ENCODE data around the gene PTPRJ. TPM values are rescaled to one million over a fixed set of nuclear protein-coding genes. Genes with fewer than 3 reads are reported as not detected.
"Not testable (repeated sequence)": the region's sequence is repeated elsewhere in the genome, so short reads cannot be mapped to it uniquely, and the experiment has no call there.

Gene PTPRJ
- total RNA-seq, 1 donor from 2014 or later = 6.3 TPM

GRCh38 chr11:48013269-48013901, 33.0 kb downstream of the PTPRJ start:
- H3K36me3 ChIP-seq (ENCODE audit: control insufficient read depth in 3 of 3, insufficient read depth in 3 of 3, low read length in 3 of 3) = no peaks in the 10 kb centered on the region
- H3K4me3 ChIP-seq (ENCODE audit: low read length in 3 of 3) = no peak overlapping the region
- no peaks in the 10 kb centered on the region for H3K9me3 ChIP-seq (ENCODE audit: control insufficient read depth in 3 of 3, low read length in 3 of 3)
- no peaks in the 10 kb centered on the region for H3K27me3 ChIP-seq (ENCODE audit: control insufficient read depth in 3 of 3, insufficient read depth in 3 of 3, low read length in 3 of 3)
- H3K9ac ChIP-seq (ENCODE audit: low read depth in 1 of 3, low read length in 3 of 3) = no peak overlapping the region
- no peak overlapping the region for H3K27ac ChIP-seq (ENCODE audit: low read depth, low read length)
- peaks cover 0 to 12% (median 7%) of the 10 kb centered on the region in 3 donors for H3K4me1 ChIP-seq (ENCODE audit: control insufficient read depth in 3 of 3, insufficient read depth in 3 of 3, low read length in 3 of 3)

DNA sequence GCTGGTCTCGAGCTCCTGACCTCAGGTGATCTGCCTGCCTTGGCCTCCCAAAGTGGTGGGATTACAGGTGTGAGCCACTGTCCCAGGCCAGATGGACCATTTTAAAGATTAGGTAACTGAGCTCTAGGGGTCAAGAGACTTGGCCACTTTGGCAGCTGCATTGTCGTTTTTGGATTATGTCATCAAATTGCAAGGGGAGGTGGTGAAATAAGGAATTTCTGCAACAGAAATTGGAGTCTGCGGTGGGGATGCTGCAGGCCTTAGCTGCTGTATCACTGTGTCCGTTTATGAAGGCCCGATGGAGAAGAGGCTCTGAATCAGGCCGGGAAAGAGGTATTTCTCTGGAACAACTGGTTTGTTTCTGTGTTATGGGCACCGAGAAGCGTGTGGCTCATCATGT, 34.6 kb downstream of the PTPRJ start:
- Histone ChIP-seq H3K9ac (ENCODE audit: low read depth in 1 of 3, low read length in 3 of 3) (no peak overlapping the region), H3K27me3 (ENCODE audit: control insufficient read depth in 3 of 3, insufficient read depth in 3 of 3, low read length in 3 of 3) (no peaks in the 10 kb centered on the region), H3K4me1 (ENCODE audit: control insufficient read depth in 3 of 3, insufficient read depth in 3 of 3, low read length in 3 of 3) (peaks cover 0 to 15% (median 7%) of the 10 kb centered on the region in 3 donors), H3K4me3 (ENCODE audit: low read length in 3 of 3) (no peak overlapping the region), H3K27ac (ENCODE audit: low read depth, low read length) (no peak overlapping the region), H3K9me3 (ENCODE audit: control insufficient read depth in 3 of 3, low read length in 3 of 3) (no peaks in the 10 kb centered on the region), H3K36me3 (ENCODE audit: control insufficient read depth in 3 of 3, insufficient read depth in 3 of 3, low read length in 3 of 3) (no peaks in the 10 kb centered on the region)

DNA sequence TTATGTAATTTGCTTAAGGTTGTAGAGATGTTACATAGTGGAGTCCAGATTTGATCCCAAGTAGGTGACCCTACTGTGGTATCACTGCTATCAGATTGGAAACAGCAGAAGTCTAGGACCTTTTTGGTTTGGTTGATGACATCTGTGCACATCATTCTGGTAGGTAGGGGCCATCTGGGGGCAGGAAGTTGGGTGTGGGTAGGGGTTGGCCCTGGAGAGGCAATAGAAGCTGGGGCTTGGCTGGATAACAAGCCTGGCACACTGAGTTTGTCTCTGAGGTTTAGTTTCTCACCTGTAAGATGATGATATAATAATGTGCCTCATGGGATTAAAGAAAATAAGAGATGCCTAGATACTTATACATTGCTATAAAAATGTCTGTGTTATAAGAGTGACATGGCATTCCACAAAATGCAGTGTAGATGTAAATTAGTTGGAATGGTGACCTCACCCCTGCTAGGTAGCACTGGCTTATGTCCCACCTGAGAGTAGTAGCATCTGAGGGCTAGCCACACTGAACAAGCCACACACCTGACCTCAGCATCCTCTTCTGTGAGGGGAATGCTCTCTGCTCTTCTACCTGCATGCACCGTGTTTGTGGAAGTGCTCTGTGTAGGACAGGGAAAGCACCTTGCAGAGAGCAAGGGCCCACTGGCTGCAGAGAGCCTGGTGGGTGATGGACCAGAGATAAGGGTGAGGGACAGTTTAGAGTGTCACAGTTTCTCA, 36.9 kb downstream of the PTPRJ start:
- Histone ChIP-seq H3K27ac (ENCODE audit: low read depth, low read length) (no peak overlapping the region), H3K9ac (ENCODE audit: low read depth in 1 of 3, low read length in 3 of 3) (no peak overlapping the region), H3K4me3 (ENCODE audit: low read length in 3 of 3) (no peak overlapping the region), H3K36me3 (ENCODE audit: control insufficient read depth in 3 of 3, insufficient read depth in 3 of 3, low read length in 3 of 3) (no peaks in the 10 kb centered on the region), H3K9me3 (ENCODE audit: control insufficient read depth in 3 of 3, low read length in 3 of 3) (no peaks in the 10 kb centered on the region), H3K4me1 (ENCODE audit: control insufficient read depth in 3 of 3, insufficient read depth in 3 of 3, low read length in 3 of 3) (peaks cover 0 to 15% (median 7%) of the 10 kb centered on the region in 3 donors), H3K27me3 (ENCODE audit: control insufficient read depth in 3 of 3, insufficient read depth in 3 of 3, low read length in 3 of 3) (no peaks in the 10 kb centered on the region)

DNA sequence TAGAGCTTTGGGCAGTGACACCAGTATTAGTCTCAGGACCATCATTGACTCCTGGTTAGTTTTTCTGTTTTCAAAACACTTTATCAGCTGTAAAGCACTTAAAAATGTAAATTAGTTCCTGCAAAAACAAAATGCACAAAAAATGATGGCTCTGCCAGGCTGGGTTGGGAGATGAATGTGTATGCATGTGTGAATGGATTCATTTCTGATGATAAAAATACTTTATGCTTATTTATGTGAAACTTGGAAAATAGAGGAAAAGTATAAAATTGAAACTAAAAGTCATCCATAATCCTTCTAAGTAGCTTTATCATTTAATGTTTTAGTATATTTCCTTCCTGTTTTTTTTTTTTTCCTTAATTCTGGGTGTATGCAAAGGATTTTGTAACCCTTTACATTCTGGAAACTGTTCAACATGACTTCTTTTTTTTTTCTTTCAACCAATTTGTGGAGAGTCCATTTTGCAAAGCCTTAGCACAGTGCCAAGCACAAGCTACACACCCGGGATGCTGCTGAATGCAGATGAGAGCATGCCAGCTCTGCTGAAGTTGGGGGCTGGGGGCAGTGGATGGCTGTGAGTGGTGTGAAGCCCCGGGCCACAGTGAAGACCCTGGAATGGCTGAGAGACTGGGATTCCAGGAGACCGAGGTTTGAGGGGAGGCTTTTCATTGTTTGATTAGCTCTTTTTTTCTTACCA, 37.6 kb downstream of the PTPRJ start:
- Histone ChIP-seq H3K9ac (ENCODE audit: low read depth in 1 of 3, low read length in 3 of 3) (no peak overlapping the region), H3K9me3 (ENCODE audit: control insufficient read depth in 3 of 3, low read length in 3 of 3) (no peaks in the 10 kb centered on the region), H3K27ac (ENCODE audit: low read depth, low read length) (no peak overlapping the region), H3K4me3 (ENCODE audit: low read length in 3 of 3) (no peak overlapping the region), H3K36me3 (ENCODE audit: control insufficient read depth in 3 of 3, insufficient read depth in 3 of 3, low read length in 3 of 3) (no peaks in the 10 kb centered on the region), H3K27me3 (ENCODE audit: control insufficient read depth in 3 of 3, insufficient read depth in 3 of 3, low read length in 3 of 3) (no peaks in the 10 kb centered on the region), H3K4me1 (ENCODE audit: control insufficient read depth in 3 of 3, insufficient read depth in 3 of 3, low read length in 3 of 3) (peaks cover 0 to 15% (median 7%) of the 10 kb centered on the region in 3 donors)

GRCh38 chr11:48018528-48019216, 38.3 kb downstream of the PTPRJ start:
- H3K9ac ChIP-seq (ENCODE audit: low read depth in 1 of 3, low read length in 3 of 3) = no peak overlapping the region
- H3K27ac ChIP-seq (ENCODE audit: low read depth, low read length) = no peak overlapping the region
- peaks cover 0 to 12% (median 1%) of the 10 kb centered on the region in 3 donors for H3K4me1 ChIP-seq (ENCODE audit: control insufficient read depth in 3 of 3, insufficient read depth in 3 of 3, low read length in 3 of 3)
- H3K27me3 ChIP-seq (ENCODE audit: control insufficient read depth in 3 of 3, insufficient read depth in 3 of 3, low read length in 3 of 3) = no peaks in the 10 kb centered on the region
- H3K9me3 ChIP-seq (ENCODE audit: control insufficient read depth in 3 of 3, low read length in 3 of 3) = no peaks in the 10 kb centered on the region
- H3K4me3 ChIP-seq (ENCODE audit: low read length in 3 of 3) = no peak overlapping the region
- no peaks in the 10 kb centered on the region for H3K36me3 ChIP-seq (ENCODE audit: control insufficient read depth in 3 of 3, insufficient read depth in 3 of 3, low read length in 3 of 3)

- Histone ChIP-seq H3K4me3 (ENCODE audit: low read length in 3 of 3) (no peak overlapping the region), H3K9me3 (ENCODE audit: control insufficient read depth in 3 of 3, low read length in 3 of 3) (no peaks in the 10 kb centered on the region), H3K36me3 (ENCODE audit: control insufficient read depth in 3 of 3, insufficient read depth in 3 of 3, low read length in 3 of 3) (no peaks in the 10 kb centered on the region), H3K9ac (ENCODE audit: low read depth in 1 of 3, low read length in 3 of 3) (no peak overlapping the region), H3K27me3 (ENCODE audit: control insufficient read depth in 3 of 3, insufficient read depth in 3 of 3, low read length in 3 of 3) (no peaks in the 10 kb centered on the region), H3K27ac (ENCODE audit: low read depth, low read length) (no peak overlapping the region), H3K4me1 (ENCODE audit: control insufficient read depth in 3 of 3, insufficient read depth in 3 of 3, low read length in 3 of 3) (peaks cover 0 to 11% (median 3%) of the 10 kb centered on the region in 3 donors)
Observed at GRCh38 chr11:48019217-48019584, 38.8 kb downstream of the PTPRJ start.

GRCh38 chr11:48019595-48019994, 39.2 kb downstream of the PTPRJ start:
- Histone ChIP-seq H3K36me3 (ENCODE audit: control insufficient read depth in 3 of 3, insufficient read depth in 3 of 3, low read length in 3 of 3) (no peaks in the 10 kb centered on the region), H3K27ac (ENCODE audit: low read depth, low read length) (no peak overlapping the region), H3K9me3 (ENCODE audit: control insufficient read depth in 3 of 3, low read length in 3 of 3) (no peaks in the 10 kb centered on the region), H3K4me3 (ENCODE audit: low read length in 3 of 3) (no peak overlapping the region), H3K4me1 (ENCODE audit: control insufficient read depth in 3 of 3, insufficient read depth in 3 of 3, low read length in 3 of 3) (peaks cover 2 to 13% (median 7%) of the 10 kb centered on the region in 3 donors), H3K27me3 (ENCODE audit: control insufficient read depth in 3 of 3, insufficient read depth in 3 of 3, low read length in 3 of 3) (no peaks in the 10 kb centered on the region), H3K9ac (ENCODE audit: low read depth in 1 of 3, low read length in 3 of 3) (no peak overlapping the region)

DNA sequence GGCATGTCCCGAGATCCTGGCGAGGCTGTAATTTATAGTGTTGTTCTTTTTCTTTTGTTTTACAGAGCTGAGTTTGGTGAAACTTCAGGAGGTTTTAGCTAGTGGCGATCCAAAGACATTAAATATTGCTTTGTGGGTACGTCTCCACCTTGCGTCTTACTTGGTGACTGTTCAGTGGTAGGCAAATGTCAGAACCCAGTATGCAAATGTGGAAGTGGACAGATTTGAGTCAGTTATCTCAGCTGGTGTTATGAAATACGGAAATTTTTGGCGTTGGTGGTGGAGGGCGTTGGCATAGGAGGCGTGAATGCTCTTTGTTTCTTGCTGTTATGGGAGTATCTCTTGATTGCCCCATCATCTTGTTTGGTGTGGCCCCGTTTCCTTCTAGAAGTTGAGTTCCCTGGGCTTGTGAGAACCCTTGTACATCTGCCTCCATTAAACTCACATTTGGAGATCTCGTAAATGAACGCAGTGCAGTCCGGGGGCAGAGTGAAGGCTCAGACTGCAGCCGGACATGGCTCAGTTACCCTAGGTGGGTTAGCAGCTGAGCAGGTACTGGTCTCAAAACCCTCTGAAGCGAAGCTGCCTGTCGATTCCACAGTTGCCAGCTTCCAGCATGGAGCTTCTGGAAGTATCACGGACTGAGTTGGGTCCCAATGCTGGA, 39.9 kb downstream of the PTPRJ start:
- Histone ChIP-seq H3K4me1 (ENCODE audit: control insufficient read depth in 3 of 3, insufficient read depth in 3 of 3, low read length in 3 of 3) (peaks cover 8 to 19% (median 13%) of the 10 kb centered on the region in 3 donors), H3K9me3 (ENCODE audit: control insufficient read depth in 3 of 3, low read length in 3 of 3) (no peaks in the 10 kb centered on the region), H3K9ac (ENCODE audit: low read depth in 1 of 3, low read length in 3 of 3) (no peak overlapping the region)

GRCh38 chr11:48021201-48021820, 41.0 kb downstream of the PTPRJ start:
- H3K36me3 ChIP-seq (ENCODE audit: control insufficient read depth in 3 of 3, insufficient read depth in 3 of 3, low read length in 3 of 3); H3K27me3 ChIP-seq (ENCODE audit: control insufficient read depth in 3 of 3, insufficient read depth in 3 of 3, low read length in 3 of 3); H3K9ac ChIP-seq (ENCODE audit: low read depth in 1 of 3, low read length in 3 of 3); H3K4me3 ChIP-seq (ENCODE audit: low read length in 3 of 3); H3K9me3 ChIP-seq (ENCODE audit: control insufficient read depth in 3 of 3, low read length in 3 of 3); H3K27ac ChIP-seq (ENCODE audit: low read depth, low read length): not testable (repeated sequence)
- H3K4me1 ChIP-seq (ENCODE audit: control insufficient read depth in 3 of 3, insufficient read depth in 3 of 3, low read length in 3 of 3) = peaks cover 11 to 21% (median 18%) of the 10 kb centered on the region in 3 donors

More for the DNA sequence above, 39.9 kb downstream of the PTPRJ start:
- Histone ChIP-seq H3K27me3 (ENCODE audit: control insufficient read depth in 3 of 3, insufficient read depth in 3 of 3, low read length in 3 of 3) (no peaks in the 10 kb centered on the region), H3K36me3 (ENCODE audit: control insufficient read depth in 3 of 3, insufficient read depth in 3 of 3, low read length in 3 of 3) (no peaks in the 10 kb centered on the region), H3K27ac (ENCODE audit: low read depth, low read length) (no peak overlapping the region), H3K4me3 (ENCODE audit: low read length in 3 of 3) (no peak overlapping the region)
